GM10248 (cell line): ENCODE measurements around the gene SMU1.

ENCODE experiments used
- CTCF ChIA-PET: fragments of 300-600 bp; sonication (Branson Sonifier 250); formaldehyde crosslinking; extraction: SDS; loops from one replicate; lab custom pipeline; 2021; ENCODE audit warnings: antibody characterized with exemption; lab: Yijun Ruan, JAX
- POLR2A ChIA-PET: fragments of 350-650 bp; sonication (Branson Sonifier 250); formaldehyde crosslinking; extraction: SDS; loops from one replicate; lab custom pipeline; 2020; ENCODE audit warnings: antibody characterized with exemption; lab: Yijun Ruan, JAX
- DNase-seq: peaks from one replicate; pipeline ENCODE4 v3.0.0; 2012; ENCODE audit errors: extremely low spot score
- TF ChIP-seq, protein P1 (sequence below): IDR thresholded peaks from 2 replicates; pipeline ENCODE4 v1.5.1; 2012; ENCODE audit warnings: mild to moderate bottlenecking, low read depth; ENCODE audit errors: extremely low read depth, missing control alignments, control extremely low read depth

SMU1 gene

DNA sequence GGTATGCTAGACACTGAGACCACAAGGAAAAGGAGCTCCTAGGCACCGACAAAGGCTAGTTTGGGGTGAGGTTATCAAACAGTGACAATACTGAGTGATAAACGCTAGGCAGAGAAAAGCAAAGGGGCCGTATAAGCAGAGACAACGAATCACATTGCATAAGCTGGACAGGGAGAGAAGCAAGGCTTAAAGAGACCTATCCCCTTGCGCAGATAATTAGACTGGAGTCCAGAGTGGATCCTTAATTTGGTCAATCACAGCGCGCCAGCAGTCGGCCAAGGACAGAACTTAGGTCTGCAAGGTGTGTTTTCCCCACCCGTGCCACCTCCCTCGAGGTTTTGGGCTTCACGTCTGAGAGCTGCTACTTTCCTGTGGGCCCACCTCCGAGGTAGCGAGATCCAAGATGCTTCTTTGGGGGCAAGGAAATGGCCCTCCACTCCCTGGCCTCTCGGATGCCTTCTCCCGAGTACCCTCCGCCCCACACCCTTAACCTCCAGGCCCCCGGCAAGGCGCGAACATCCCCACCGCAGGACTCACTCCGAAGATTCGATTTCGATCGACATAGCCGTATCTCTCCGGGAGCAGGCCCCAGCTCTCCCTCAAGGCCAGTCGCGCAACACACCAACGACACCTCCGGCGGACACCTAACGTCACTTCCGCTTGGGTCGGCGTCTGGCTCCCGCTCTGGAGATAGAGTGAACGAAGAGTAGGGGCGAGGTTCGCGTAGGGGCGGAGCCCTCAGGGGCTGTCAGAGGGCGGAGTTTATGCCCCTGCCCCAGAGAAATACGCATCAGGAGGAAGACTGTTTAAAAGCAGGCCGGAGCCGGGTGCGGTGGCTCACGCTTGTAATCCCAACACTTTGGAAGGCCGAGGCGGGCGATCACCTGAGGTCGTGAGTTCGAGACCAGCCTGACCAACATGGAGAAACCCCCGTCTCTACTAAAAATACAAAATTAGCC, at the start of gene SMU1:
SMU1 (minus strand) TSS at position 629 of the 959 bp plus-strand sequence; CDS start at position 563, 66 bp downstream.
- TF ChIP-seq, protein P1, sequence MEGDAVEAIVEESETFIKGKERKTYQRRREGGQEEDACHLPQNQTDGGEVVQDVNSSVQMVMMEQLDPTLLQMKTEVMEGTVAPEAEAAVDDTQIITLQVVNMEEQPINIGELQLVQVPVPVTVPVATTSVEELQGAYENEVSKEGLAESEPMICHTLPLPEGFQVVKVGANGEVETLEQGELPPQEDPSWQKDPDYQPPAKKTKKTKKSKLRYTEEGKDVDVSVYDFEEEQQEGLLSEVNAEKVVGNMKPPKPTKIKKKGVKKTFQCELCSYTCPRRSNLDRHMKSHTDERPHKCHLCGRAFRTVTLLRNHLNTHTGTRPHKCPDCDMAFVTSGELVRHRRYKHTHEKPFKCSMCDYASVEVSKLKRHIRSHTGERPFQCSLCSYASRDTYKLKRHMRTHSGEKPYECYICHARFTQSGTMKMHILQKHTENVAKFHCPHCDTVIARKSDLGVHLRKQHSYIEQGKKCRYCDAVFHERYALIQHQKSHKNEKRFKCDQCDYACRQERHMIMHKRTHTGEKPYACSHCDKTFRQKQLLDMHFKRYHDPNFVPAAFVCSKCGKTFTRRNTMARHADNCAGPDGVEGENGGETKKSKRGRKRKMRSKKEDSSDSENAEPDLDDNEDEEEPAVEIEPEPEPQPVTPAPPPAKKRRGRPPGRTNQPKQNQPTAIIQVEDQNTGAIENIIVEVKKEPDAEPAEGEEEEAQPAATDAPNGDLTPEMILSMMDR = no peak
- ChIA-PET POLR2A (interaction anchor here (0.9 to 1.4 kb wide), 2 partner anchors 49 to 51 kb away, joined by 3 to 5 read pairs; partner anchors contain the start of gene DNAJA1), CTCF (interaction anchor here (0.7 to 2.0 kb wide), 6 partner anchors 9 to 150 kb away, joined by 3 to 12 read pairs (median 4); no protein-coding TSS in a partner anchor)
- peak; percentile 97 for DNase-seq

DNA sequence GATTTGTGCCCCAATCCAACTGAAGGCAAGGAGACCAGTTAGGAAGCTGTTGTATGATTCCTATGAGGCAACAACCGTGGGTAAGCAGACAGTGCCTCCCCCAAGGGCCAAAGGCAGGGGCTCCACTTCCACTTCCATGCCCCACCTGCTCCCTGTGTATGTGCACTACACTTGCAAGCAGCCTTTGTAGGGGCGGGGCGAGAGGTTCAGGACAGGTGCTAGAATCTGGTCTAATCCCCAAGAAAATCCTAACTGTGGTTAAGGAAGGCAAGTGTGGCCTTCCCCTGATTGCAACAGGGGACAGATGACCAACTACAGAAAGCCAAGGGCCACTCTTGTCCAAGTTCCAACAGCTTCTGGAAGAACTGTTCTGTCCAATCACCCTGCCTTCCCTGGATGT, 49.0 kb upstream of the SMU1 start:
- POLR2A ChIA-PET = interaction anchor here (0.5 kb wide), 1 partner anchor 99 kb away, joined by 5 read pairs; no protein-coding TSS in a partner anchor
- DNase-seq = no peak
- TF ChIP-seq, protein P1 = no peak
- CTCF ChIA-PET = interaction anchor here (0.6 to 5.6 kb wide), 10 partner anchors 10 to 113 kb away, joined by 3 to 28 read pairs (median 4); no protein-coding TSS in a partner anchor

DNA sequence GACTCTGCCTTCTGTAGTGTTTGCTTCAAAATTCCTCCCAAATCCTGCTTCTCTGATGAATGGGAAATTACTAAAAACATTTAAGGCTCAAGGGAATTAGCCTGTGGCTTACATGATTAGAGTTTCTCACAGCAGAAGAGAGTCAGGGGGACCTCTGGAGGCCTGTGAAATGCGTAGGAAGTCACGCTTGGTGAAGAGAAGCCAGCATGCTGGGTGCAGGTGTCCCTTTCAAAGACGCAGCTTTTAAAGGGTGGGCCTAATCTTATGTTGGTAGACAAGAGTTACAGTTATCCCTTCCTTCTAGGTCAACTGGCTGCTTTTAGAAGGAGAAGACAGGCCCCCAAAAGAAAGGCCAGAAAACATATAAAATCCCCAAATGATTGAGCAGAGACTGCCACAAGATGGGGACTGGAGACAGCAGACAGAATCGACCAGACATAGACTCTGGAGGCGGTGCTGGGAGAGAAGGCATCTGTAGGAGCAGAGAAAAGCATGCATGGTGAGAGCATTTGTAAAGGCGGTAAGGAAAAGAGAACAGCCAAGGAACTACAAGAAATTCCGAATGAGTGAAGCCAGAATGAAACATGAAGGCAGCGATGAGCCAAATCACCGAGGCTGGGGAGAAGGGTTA, 48.4 kb upstream of the SMU1 start:
- ChIA-PET POLR2A (interaction anchor here (0.5 kb wide), 1 partner anchor 98 kb away, joined by 5 read pairs; no protein-coding TSS in a partner anchor), CTCF (interaction anchor here (0.6 to 3.0 kb wide), 10 partner anchors 10 to 114 kb away, joined by 3 to 17 read pairs (median 4); no protein-coding TSS in a partner anchor)
- peak; percentile 67 for DNase-seq
- TF ChIP-seq, protein P1 = peak; percentile 25

DNA sequence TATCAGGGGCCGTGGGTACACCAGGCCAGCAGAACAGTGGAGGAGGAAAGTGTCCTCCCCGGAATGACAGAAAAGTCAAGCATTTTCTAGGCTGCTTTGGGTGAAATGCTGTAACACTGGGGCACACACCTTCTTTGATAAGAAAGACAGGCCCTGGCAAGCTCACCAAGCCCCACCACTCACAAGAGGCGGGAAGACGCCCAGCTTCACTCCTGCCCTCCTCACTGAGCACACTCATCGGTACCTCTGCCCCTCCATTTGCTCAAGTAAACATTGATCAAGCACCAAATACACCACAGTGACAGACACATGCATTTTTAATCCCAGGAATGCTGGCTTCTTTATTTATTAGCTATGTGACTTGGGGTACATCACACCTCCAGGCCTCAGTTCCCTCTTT, 47.6 kb upstream of the SMU1 start:
- ChIA-PET POLR2A (no interaction called here), CTCF (interaction anchor here (0.8 to 1.7 kb wide), 4 partner anchors 9 to 103 kb away, joined by 3 to 4 read pairs (median 4); no protein-coding TSS in a partner anchor)
- no peak for DNase-seq
- TF ChIP-seq, protein P1 = no peak

DNA sequence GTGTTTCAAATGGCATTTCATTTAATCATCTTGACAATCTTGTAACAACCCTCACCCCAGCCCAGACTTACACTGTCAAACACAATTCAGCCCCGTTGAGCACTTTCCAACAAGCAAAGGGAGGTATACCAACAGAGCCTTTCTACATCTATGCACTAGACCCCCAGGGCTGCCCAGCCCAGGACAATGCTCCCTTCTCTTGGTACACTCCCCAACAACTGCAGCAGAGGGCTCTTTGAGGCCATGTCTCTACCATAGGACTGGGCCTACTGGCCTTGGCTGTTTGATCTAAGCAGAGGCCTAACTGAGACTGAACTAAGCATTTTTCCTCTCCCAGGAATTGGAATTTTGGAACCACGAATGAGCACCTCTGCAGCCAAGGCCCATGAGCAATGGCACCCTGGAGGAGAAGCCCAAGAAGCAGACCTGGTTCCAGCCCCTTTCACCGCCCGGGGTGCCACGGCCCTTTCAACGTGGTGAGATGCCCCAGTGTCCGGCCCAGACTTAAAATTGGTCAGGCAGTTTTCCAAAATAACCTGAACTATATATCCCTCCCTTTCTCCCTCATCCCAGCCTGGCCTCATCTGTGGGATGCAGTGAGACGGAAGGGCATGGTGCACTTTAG, 47.0 kb upstream of the SMU1 start:
- DNase-seq = no peak
- TF ChIP-seq, protein P1 = no peak
- CTCF ChIA-PET = interaction anchor here (0.8 to 1.2 kb wide), 3 partner anchors 14 to 103 kb away, joined by 3 to 4 read pairs (median 3); no protein-coding TSS in a partner anchor
- POLR2A ChIA-PET = no interaction called here
